Peyer's patch (tissue), 4 donors: ENCODE results near the gene MYZAP.

ENCODE experiments used
- POLR2A ChIP-seq, 2 donors: fragments of 450-650 bp; IDR thresholded peaks; one replicate each; pipeline ENCODE4 v1.5.1; 2017; ENCODE audit warnings: antibody characterized with exemption in 2 of 2, mild to moderate bottlenecking in 2 of 2, moderate library complexity in 2 of 2
- TF ChIP-seq, protein P1 (sequence below), 6 experiments: fragments of 450-650 bp in 4 of 6; fragments of 200-600 bp in 2 of 6; sonication (generic) in 1 of 6; IDR thresholded peaks; one replicate each; pipeline ENCODE4 v1.5.1; 2017 to 2019; ENCODE audit warnings: antibody characterized with exemption in 6 of 6, mild to moderate bottlenecking in 3 of 6, moderate library complexity in 1 of 6

DNA sequence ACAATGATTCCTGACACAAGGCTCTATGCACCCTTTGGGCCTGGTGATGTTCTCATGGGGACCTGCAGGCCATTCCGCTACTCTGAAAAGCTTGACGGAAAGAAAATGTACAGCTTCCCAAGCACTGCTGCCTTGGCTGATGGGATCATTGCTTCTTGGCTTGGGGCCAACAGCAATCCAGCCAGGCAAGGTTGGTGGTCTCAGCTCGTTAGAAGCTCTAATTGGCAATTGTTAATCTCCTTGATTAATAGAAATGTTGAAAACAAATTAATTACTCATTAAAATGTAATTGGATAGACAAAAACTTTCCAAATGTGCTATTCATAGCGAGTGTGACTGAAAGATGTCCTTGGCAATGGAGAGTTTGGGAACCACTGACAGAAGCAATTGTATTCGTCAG is 16.3 kb upstream of the MYZAP start:
- TF ChIP-seq, protein P1, sequence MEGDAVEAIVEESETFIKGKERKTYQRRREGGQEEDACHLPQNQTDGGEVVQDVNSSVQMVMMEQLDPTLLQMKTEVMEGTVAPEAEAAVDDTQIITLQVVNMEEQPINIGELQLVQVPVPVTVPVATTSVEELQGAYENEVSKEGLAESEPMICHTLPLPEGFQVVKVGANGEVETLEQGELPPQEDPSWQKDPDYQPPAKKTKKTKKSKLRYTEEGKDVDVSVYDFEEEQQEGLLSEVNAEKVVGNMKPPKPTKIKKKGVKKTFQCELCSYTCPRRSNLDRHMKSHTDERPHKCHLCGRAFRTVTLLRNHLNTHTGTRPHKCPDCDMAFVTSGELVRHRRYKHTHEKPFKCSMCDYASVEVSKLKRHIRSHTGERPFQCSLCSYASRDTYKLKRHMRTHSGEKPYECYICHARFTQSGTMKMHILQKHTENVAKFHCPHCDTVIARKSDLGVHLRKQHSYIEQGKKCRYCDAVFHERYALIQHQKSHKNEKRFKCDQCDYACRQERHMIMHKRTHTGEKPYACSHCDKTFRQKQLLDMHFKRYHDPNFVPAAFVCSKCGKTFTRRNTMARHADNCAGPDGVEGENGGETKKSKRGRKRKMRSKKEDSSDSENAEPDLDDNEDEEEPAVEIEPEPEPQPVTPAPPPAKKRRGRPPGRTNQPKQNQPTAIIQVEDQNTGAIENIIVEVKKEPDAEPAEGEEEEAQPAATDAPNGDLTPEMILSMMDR (IDR thresholded peaks at IDR 0.05) = no peak
- no peak for TF ChIP-seq POLR2A (IDR thresholded peaks at IDR 0.05)
